OCI-LY7 (cell line): ENCODE data around the gene BNIP3.

Experiments
- EZH2phosphoT487 ChIP-seq: fragments of 200-600 bp; sonication (generic); IDR thresholded peaks from 2 replicates; pipeline ENCODE4 v1.6.1; 2018; ENCODE audit warnings: low read depth, borderline replicate concordance, mild to moderate bottlenecking, mixed run types, antibody characterized with exemption, low read length, moderate library complexity, mixed read lengths
- TF ChIP-seq, protein P1 (sequence below): fragments of 200-600 bp; sonication (generic); conservative IDR thresholded peaks from 2 replicates; pipeline ENCODE4 v1.5.1; 2014; ENCODE audit warnings: mild to moderate bottlenecking, antibody characterized with exemption, low read length, moderate library complexity, mixed read lengths

DNA sequence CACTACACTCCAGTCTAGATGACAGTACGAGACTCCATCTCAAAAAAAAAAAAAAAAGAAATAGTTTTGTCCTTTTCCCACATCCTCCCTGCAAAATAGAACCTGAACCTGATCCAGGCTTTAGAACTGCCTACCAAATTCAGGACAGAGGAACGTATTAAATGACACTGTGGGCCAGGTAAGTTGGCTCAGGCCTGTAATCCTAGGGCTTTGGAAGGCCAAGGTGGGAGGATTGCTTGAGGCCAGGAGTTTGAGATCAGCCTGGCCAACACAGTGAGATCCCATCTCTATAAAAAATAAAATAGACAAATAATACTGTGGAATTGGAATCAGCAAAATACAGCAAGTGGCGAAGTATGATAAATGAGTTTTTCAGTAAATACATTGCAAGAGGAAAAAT lies 10.0 kb upstream of the BNIP3 start:
- TF ChIP-seq, protein P1, sequence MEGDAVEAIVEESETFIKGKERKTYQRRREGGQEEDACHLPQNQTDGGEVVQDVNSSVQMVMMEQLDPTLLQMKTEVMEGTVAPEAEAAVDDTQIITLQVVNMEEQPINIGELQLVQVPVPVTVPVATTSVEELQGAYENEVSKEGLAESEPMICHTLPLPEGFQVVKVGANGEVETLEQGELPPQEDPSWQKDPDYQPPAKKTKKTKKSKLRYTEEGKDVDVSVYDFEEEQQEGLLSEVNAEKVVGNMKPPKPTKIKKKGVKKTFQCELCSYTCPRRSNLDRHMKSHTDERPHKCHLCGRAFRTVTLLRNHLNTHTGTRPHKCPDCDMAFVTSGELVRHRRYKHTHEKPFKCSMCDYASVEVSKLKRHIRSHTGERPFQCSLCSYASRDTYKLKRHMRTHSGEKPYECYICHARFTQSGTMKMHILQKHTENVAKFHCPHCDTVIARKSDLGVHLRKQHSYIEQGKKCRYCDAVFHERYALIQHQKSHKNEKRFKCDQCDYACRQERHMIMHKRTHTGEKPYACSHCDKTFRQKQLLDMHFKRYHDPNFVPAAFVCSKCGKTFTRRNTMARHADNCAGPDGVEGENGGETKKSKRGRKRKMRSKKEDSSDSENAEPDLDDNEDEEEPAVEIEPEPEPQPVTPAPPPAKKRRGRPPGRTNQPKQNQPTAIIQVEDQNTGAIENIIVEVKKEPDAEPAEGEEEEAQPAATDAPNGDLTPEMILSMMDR = no peak
- TF ChIP-seq EZH2phosphoT487 = no peak
